ENCODE data around the gene TIFAB.

Gene TIFAB

DNA sequence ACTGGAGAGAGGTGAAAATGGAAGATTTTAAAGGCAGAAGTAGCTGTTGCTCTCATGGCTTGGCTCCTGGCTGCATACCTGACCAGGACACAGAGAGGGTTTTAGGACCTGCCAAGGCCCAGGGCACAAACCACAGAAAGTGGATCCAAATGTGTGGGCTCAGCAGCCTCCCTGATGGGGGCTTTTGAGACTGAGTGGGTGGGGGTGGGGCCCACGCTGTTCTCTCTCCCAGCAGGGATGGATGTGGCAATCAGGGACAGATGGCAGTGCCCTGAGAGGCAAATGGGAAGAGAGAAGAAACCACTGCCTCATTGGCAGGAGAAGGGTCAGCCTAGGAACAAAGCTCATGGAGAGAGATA, 34.9 kb upstream of the TIFAB start:
- no peaks in the 10 kb centered on the region for H3K9me3 Mint-ChIP-seq
- no peak overlapping the region for H3K27ac Mint-ChIP-seq
- H3K27me3 Mint-ChIP-seq: peaks cover 37% of the 10 kb centered on the region
- peaks cover 11% of the 10 kb centered on the region for H3K4me1 Mint-ChIP-seq
- no peaks in the 10 kb centered on the region for H3K36me3 Mint-ChIP-seq
- no peak overlapping the region for H3K4me3 Mint-ChIP-seq

DNA sequence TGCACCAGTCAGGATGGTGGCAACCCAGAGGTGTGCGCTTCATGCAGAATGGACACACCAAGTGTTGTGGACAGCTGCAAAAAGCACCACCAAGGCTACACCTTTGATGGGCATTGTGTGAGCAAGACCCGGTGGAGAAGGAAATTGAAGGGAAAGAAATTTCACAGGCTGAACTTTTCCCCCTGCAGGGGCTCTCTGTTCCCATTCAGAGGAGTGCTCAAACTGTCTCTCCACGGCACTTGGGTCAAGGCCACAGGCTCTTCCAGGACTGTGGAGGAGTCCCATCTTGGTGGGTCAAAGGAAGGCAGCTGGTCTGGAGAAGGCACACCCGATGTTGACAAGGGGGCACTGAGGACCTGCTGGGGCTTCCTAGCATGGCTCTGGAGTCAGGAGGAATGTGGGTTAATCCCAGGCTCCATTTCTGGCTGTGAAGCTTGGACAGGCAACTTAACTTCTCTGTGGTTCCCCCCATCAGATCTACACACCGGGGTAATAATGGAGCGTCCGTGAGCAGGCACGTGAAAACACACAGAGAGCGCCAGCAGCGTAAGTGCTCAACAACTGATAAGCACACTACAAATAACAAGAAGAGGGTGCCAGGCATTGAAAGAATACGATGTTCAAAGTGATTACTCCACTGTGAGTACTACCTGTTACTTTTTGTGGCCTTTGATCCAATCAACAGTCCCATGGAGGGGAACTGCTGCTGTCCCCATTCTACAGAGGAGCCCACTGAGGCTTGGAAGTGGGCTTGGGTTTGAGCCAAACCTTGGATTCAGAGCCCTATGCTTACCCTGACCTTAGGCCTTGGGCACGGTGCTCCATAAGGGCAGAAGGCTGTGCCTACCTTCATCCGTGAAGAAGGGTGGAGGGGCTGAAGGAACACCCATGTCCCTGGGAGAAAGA, 34.2 kb upstream of the TIFAB start:
- H3K27ac Mint-ChIP-seq: no peak overlapping the region
- H3K27me3 Mint-ChIP-seq: peaks cover 37% of the 10 kb centered on the region
- H3K9me3 Mint-ChIP-seq: no peaks in the 10 kb centered on the region
- peaks cover 11% of the 10 kb centered on the region for H3K4me1 Mint-ChIP-seq
- no peaks in the 10 kb centered on the region for H3K36me3 Mint-ChIP-seq
- H3K4me3 Mint-ChIP-seq: no peak overlapping the region

DNA sequence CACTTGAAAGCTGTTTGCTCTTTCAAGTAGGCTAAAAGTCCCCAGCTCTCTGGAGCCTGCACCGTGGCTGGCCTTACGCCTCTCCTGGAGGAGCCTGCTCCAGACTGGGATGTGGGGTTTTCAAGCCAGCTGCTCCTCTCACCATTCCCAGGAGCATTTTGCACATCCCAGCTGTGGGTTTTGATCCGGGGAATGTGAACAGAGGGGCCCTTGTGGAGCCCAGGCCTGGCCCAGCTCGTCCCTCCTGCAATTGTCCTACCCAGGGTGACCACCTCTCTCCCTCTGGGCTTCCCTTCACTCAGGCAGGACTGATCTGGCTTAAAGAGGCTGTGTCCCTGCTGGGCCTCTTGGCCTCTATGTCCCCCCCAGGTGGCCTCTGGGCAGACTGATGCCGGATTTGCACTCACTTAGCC, 32.5 kb upstream of the TIFAB start:
- H3K27me3 Mint-ChIP-seq: peaks cover 32% of the 10 kb centered on the region
- no peaks in the 10 kb centered on the region for H3K36me3 Mint-ChIP-seq
- H3K4me3 Mint-ChIP-seq: no peak overlapping the region
- no peaks in the 10 kb centered on the region for H3K9me3 Mint-ChIP-seq
- H3K4me1 Mint-ChIP-seq: peaks cover 7% of the 10 kb centered on the region
- no peak overlapping the region for H3K27ac Mint-ChIP-seq

DNA sequence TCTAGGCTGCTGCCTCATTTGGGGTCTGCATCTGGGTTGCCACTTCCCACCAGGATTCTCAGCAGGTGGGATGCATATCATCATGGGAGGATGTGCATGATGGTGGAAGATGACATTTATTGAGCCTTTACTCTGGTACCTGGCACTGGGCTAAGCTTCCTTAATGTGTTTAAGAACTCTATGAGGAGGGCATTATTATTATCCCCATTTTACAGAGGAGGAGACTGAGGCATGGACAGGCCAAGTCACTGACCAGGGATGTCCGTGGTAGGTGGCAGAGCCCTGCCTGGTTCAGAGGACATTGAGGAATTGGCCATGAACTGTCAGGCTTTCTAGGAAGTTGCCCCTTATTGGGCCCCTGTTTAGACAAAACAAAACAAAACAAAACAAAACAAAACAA, 31.1 kb upstream of the TIFAB start:
- Mint-ChIP-seq H3K36me3 (no peaks in the 10 kb centered on the region), H3K27me3 (peaks cover 29% of the 10 kb centered on the region), H3K27ac (no peak overlapping the region), H3K9me3 (no peaks in the 10 kb centered on the region), H3K4me3 (no peak overlapping the region), H3K4me1 (no peaks in the 10 kb centered on the region)

DNA sequence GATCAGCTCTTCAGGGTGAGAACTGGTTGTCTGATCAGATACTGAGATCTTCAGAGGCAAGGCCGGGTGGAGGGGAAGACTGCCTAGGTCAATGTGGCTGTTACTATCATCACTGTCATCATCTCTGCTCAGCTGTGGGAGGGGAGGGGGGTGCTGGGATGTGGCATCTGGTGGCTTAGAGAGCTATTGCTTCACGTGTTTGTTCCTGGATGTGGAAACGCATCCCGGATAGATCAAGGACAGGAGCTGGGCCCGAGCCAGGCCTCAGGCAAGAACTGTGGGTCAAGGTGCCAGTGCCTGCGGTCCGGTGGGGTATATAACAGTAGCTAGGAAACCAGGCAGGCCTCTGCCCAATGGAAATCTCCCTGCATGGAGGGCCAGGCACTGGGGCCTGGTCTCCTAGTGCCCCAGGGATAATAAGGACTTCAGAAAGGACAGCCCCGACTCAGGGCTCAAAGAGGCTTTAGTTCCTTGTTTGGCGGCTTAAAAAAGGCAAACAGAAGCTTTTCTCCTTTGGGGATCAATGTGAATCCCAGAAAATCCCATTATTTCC, 30.3 kb upstream of the TIFAB start:
- no peak overlapping the region for H3K27ac Mint-ChIP-seq
- no peak overlapping the region for H3K4me3 Mint-ChIP-seq
- H3K9me3 Mint-ChIP-seq: no peaks in the 10 kb centered on the region
- H3K27me3 Mint-ChIP-seq: peaks cover 22% of the 10 kb centered on the region
- H3K36me3 Mint-ChIP-seq: no peaks in the 10 kb centered on the region
- H3K4me1 Mint-ChIP-seq: no peaks in the 10 kb centered on the region

DNA sequence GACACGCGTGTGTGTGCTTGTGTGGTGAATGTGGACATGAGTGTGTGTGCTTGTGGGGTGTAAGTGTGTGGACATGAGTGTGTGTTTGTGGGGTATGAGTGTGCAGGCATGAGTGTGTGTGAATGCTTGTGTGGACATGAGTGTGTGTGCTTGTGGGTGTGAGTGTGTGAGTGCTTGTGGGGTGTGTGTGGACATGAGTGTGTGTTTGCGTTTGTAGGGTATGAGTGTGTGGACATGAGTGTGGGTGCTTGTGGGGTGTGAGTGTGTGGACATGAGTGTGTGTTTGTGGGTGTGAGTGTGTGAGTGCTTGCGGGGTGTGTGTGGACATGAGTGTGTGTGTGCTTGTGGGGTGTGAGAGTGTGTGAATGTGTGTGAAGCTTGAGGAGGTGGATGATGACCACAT, 29.8 kb upstream of the TIFAB start:
- Mint-ChIP-seq H3K27ac (no peak overlapping the region), H3K4me3 (no peak overlapping the region), H3K4me1 (no peaks in the 10 kb centered on the region), H3K36me3 (no peaks in the 10 kb centered on the region), H3K27me3 (peaks cover 17% of the 10 kb centered on the region), H3K9me3 (no peaks in the 10 kb centered on the region)

DNA sequence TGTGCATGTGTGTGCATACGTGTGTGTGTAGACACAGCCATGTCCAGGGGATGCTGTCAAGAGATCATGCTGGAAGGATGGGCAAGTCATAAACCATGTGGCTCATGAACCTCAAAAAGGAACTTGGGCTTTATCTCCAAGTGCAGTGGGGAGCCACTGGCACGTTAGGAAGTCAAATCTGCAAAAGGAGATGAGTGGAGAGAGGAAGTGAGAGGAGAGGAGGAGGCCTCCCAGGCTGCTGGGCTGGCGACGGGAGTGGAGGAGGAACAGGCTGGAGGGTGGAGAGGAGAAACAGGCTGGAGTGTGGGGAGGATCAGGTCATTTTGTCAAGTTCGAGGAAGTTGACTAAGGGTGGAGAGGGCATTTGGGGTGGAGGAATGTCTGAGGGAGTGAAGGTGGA, 29.2 kb upstream of the TIFAB start:
- no peaks in the 10 kb centered on the region for H3K36me3 Mint-ChIP-seq
- H3K27ac Mint-ChIP-seq: no peak overlapping the region
- H3K4me3 Mint-ChIP-seq: no peak overlapping the region
- H3K4me1 Mint-ChIP-seq: no peaks in the 10 kb centered on the region
- peaks cover 13% of the 10 kb centered on the region for H3K27me3 Mint-ChIP-seq
- no peaks in the 10 kb centered on the region for H3K9me3 Mint-ChIP-seq

DNA sequence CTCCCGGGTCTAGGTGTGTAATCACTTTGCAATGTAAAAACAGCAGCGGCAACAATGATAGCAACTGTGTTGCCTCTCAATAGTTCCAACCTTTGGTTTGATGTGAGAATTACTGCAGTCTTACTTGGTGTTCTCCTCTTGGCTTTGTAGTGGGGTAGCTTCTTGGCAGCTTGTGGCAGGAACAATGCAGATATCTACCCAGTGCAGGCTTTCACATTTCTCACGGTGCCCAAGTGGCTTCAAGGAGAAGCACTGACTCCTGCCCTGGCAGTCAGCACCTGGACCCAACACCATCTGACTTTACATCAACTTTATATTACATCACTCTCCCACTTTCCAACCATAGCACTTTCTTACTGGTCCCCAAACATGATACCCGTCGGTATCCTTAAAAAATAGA, 28.4 kb upstream of the TIFAB start:
- Mint-ChIP-seq H3K27me3 (peaks cover 9% of the 10 kb centered on the region), H3K36me3 (no peaks in the 10 kb centered on the region), H3K27ac (no peak overlapping the region), H3K9me3 (no peaks in the 10 kb centered on the region), H3K4me3 (no peak overlapping the region), H3K4me1 (no peaks in the 10 kb centered on the region)

DNA sequence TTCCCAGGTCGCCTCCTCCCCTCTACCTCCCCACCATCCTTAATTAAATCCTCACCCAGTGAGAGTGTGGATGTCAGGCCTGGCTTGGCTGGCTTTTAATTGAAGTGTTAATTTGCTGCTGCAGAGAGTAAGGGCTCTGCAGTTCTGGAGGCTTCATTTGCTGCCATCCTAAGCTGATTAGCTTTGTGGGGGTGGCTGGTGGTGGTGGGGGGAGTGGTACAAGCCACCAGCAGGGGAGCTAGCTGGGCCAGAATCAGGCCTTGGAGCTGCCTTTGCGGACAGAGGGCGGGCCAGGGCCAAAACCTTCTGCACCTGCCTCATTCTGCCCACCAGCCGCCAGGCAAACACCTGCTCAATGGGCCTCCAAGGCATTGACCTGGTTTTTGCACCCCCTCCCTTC, 26.8 kb upstream of the TIFAB start:
- Mint-ChIP-seq H3K27ac (no peak overlapping the region), H3K4me3 (no peak overlapping the region), H3K4me1 (no peaks in the 10 kb centered on the region), H3K9me3 (no peaks in the 10 kb centered on the region), H3K36me3 (no peaks in the 10 kb centered on the region), H3K27me3 (peaks cover 6% of the 10 kb centered on the region)

DNA sequence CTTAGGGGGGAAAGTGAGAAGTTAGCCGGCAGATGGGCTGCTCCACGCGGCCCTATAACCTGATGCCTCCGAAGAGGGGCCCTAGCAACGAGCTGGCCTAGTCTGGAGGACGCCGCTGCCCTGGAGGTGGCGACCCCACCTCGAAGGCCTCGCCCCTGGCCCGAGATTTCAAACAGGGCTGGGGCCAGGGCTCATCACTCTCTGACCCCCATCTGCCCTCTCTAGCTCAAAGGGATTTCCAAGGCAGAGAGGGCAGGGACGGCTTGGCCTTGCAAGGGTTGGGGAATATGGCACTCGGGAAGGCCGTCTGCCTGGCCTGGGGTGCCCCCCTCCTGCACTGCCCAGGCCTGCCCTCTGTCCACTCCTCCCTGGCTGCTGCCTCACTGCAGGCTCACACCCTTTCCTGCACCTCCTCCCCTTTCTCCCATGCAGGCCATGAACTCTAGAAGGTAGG, 25.5 kb upstream of the TIFAB start:
- Mint-ChIP-seq H3K4me1 (no peaks in the 10 kb centered on the region), H3K9me3 (no peaks in the 10 kb centered on the region), H3K27ac (no peak overlapping the region), H3K36me3 (no peaks in the 10 kb centered on the region), H3K4me3 (no peak overlapping the region), H3K27me3 (peaks cover 6% of the 10 kb centered on the region)

DNA sequence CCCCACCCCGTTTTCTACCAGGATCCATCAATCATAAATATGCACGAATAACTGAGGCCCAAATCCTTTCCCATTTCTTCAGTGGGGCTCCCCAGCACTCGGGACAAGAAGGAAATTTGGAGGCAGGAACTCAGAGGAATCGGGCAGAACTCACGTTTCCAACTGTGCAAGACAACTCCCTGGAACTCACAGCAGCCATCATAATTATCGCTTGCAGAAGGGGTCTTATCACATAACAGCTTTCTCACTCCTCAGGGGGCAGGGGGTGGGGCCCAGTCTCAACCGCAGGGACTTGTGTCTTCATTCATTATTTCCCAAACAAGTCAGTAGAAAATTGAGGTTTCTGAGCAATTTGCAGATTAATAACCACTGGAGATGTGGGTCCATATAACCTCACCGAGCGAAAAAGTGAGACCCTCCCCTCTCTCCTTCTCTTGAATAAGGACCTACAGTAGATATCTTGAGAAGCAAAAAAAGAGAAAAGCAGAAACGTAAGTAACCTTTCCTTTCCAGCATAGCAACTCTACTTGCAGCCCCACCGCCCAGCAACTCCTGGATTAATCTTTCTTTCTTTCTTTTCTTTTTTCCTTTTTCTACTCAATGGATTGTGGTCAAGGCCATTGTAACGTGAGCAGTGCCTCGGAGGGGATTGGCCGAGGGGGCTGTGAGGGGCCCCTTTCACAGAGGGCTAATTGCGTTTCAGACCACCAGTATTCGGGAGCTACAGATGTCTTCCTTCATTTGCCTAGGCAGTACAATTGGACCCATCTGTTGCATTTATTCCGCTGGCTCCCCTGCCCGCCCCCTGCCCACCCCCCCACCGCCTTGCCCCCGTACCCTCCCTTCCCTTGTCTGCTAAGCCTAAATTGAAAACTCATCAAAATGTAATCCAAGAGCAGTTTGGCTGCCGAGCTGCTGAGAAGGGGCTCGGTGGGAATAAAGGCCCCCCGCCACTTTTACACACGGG, 24.7 kb upstream of the TIFAB start:
- H3K9me3 Mint-ChIP-seq: no peaks in the 10 kb centered on the region
- H3K4me3 Mint-ChIP-seq: no peak overlapping the region
- no peaks in the 10 kb centered on the region for H3K4me1 Mint-ChIP-seq
- H3K27me3 Mint-ChIP-seq: peaks cover 6% of the 10 kb centered on the region
- H3K27ac Mint-ChIP-seq: no peak overlapping the region
- no peaks in the 10 kb centered on the region for H3K36me3 Mint-ChIP-seq

DNA sequence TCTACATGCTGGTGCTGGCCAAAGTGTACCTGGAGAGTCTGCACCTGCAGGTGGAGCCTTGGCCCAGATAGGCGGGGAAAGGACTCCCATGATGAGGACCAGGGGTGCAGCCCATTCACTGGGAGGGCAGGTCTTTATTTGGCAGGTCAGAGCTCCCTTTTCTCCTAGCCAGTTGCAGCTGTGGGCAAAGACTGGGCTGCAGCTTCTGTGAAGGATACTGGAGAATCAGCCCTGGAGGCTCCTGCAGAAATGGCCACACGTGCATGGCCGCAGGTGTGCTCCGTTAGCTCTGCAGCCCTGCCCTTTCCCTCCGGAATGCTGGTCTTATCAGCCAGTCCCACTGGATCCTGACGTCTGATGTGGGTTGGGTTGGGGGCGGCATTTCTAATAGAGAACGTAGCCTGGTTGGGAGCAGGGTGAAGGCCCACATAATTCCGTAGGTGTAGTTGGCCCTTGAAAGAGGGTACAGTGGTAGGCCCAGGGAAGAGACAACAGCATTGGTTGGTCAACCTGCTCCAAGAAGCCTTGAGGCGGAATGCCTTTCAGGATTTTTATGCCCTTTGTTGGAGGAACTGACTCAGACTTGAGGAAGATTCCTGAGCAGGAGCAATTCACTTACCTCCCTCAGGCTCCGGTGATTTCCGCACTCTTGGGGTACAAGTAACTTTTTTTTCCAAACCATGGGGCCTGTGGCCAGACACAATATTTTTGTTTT, 22.0 kb upstream of the TIFAB start:
- no peak overlapping the region for H3K27ac Mint-ChIP-seq
- H3K4me1 Mint-ChIP-seq: no peaks in the 10 kb centered on the region
- no peaks in the 10 kb centered on the region for H3K36me3 Mint-ChIP-seq
- H3K4me3 Mint-ChIP-seq: no peak overlapping the region
- H3K27me3 Mint-ChIP-seq: peaks cover 4% of the 10 kb centered on the region
- no peaks in the 10 kb centered on the region for H3K9me3 Mint-ChIP-seq

DNA sequence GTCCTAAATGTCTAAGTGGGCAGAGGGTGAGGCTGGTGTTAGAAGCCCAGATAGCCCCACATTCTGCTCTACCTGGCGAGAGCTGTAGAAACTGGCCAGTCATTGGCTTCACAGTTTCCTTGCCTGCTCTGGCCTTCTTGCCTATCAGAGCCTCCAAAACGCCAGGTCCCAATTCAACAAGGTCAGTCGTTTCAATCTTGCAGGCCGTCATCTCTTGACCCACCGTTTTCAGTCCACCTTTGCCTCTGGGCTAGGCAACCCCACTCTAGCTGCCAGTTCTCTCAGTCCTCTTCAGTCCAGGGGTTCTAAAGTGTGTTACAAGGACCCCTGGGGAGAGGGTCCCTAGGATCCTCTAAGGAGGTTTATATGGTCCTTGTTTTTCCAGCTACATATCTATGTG, 20.0 kb upstream of the TIFAB start:
- Mint-ChIP-seq H3K27ac (no peak overlapping the region), H3K4me3 (no peak overlapping the region), H3K27me3 (peaks cover 6% of the 10 kb centered on the region), H3K9me3 (no peaks in the 10 kb centered on the region), H3K4me1 (no peaks in the 10 kb centered on the region), H3K36me3 (no peaks in the 10 kb centered on the region)

DNA sequence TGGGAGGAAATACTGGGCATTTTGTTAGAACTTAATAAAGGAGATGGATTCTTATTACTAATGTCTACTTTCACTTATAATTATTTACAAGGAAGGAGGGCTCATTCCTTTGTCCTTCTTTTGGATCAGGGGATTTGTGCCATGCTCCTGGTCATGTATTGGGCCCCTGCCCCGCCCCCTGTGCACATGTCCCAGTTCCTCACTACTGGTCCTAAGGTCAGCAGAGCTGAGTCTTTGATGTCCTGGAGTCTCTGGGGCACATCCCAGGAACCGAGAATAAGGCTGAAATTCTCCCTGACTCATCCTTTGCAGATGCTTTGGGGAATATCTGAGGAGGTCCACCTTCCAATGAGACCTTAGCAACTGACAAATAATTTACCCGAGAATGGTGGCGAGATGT, 19.6 kb upstream of the TIFAB start:
- no peaks in the 10 kb centered on the region for H3K4me1 Mint-ChIP-seq
- H3K9me3 Mint-ChIP-seq: no peaks in the 10 kb centered on the region
- H3K4me3 Mint-ChIP-seq: no peak overlapping the region
- no peaks in the 10 kb centered on the region for H3K36me3 Mint-ChIP-seq
- no peak overlapping the region for H3K27ac Mint-ChIP-seq
- peaks cover 6% of the 10 kb centered on the region for H3K27me3 Mint-ChIP-seq

DNA sequence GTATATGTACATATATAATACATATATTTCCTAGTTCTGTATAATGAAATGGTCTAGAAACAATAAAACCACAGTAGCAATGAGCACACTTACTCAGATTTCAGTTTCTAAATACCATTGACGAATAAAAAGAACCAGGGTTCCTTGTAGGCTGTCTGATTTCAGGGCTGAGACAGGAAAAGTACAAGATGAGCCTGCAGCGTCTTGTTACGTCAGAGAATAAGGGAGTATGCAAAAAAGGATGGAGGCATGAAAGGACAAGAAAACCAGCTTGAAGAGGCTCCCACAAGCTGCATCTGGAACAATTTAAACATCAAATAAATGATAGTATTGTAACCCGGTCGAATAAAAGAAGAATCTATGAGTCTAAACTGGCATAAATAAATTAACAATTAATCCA, 17.8 kb upstream of the TIFAB start:
- H3K4me1 Mint-ChIP-seq: peaks cover 6% of the 10 kb centered on the region
- no peak overlapping the region for H3K4me3 Mint-ChIP-seq
- H3K27me3 Mint-ChIP-seq: peaks cover 15% of the 10 kb centered on the region
- no peaks in the 10 kb centered on the region for H3K9me3 Mint-ChIP-seq
- no peak overlapping the region for H3K27ac Mint-ChIP-seq
- H3K36me3 Mint-ChIP-seq: no peaks in the 10 kb centered on the region
